ENCODE measurements around the gene KDM2A.

KDM2A gene

DNA sequence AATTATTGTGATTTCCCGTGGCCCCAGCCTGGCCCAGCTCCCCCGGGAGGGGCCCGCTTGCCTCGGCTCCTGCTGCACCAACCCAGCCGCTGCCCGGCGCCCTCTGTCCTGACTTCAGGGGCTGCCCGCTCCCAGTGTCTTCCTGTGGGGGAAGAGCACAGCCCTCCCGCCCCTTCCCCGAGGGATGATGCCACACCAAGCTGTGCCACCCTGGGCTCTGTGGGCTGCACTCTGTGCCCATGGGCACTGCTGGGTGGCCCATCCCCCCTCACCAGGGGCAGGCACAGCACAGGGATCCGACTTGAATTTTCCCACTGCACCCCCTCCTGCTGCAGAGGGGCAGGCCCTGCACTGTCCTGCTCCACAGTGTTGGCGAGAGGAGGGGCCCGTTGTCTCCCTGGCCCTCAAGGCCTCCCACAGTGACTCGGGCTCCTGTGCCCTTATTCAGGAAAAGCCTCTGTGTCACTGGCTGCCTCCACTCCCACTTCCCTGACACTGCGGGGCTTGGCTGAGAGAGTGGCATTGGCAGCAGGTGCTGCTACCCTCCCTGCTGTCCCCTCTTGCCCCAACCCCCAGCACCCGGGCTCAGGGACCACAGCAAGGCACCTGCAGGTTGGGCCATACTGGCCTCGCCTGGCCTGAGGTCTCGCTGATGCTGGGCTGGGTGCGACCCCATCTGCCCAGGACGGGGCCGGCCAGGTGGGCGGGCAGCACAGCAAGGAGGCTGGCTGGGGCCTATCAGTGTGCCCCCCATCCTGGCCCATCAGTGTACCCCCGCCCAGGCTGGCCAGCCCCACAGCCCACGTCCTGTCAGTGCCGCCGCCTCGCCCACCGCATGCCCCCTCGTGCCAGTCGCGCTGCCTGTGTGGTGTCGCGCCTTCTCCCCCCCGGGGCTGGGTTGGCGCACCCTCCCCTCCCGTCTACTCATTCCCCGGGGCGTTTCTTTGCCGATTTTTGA lies 166.8 kb downstream of the KDM2A start:
- no peak for DNase-seq (ENCODE audit: low read depth)

GRCh38 chr11:67286621-67287333 lies 167.7 kb downstream of the KDM2A start:
- DNase-seq (ENCODE audit: low read depth), result no peak

- DNase-seq (ENCODE audit: low read depth), result no peak
Observed at GRCh38 chr11:67287355-67288197, 168.5 kb downstream of the KDM2A start.

GRCh38 chr11:67288198-67288451 lies 169.1 kb downstream of the KDM2A start:
- no peak for DNase-seq (ENCODE audit: low read depth)

GRCh38 chr11:67288452-67289225 lies 169.6 kb downstream of the KDM2A start:
- peak; percentile 76 for DNase-seq (ENCODE audit: low read depth)

DNA sequence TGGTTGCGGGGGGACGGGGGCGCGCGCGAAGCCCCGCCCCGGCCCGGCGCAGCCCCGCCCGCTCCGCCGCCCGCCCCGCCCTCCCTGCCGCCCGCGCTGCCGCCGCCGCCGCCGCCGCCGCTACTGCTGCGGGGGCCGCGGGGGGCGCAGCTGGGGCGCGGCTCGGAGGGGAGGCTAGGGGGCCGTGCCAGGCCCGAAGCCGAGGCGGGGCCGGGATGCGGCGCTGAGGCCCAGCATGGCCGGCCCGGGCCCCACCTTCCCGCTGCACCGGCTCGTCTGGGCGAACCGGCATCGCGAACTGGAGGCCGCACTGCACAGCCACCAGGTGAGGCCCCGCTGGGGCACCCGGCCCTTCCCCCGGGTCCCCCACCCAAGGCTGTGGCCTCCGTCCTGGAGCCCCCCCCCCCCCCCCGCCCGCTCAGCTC lies 170.2 kb downstream of the KDM2A start, which contains the start of gene ANKRD13D:
Gene ANKRD13D (plus strand): TSS at position 78 of the 425 bp plus-strand sequence. CDS start 158 bp downstream, at position 236.
- DNase-seq (ENCODE audit: low read depth), result no peak

- no peak for DNase-seq (ENCODE audit: low read depth)
Observed at GRCh38 chr11:67289651-67290479, 170.8 kb downstream of the KDM2A start.

DNA sequence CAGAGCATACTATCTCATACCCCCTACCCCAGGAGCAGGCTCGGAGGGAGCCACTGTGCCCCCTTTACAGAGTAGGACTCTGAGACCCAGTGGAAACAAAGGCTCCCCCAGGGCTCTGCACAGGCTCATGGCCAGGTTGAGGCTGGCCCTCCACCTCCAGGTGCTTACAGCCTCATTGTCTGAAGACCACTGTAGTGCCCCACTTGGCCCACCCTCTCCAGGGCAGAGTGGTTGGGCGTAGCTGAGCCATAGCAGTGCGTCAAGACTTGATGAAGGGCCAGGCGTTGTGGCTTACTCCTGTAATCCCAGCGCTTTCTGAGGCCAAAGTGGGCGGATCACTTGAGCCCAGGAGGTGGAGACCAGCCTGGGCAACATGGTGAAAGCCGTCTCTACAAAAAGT lies 171.7 kb downstream of the KDM2A start:
- no peak for DNase-seq (ENCODE audit: low read depth)

DNA sequence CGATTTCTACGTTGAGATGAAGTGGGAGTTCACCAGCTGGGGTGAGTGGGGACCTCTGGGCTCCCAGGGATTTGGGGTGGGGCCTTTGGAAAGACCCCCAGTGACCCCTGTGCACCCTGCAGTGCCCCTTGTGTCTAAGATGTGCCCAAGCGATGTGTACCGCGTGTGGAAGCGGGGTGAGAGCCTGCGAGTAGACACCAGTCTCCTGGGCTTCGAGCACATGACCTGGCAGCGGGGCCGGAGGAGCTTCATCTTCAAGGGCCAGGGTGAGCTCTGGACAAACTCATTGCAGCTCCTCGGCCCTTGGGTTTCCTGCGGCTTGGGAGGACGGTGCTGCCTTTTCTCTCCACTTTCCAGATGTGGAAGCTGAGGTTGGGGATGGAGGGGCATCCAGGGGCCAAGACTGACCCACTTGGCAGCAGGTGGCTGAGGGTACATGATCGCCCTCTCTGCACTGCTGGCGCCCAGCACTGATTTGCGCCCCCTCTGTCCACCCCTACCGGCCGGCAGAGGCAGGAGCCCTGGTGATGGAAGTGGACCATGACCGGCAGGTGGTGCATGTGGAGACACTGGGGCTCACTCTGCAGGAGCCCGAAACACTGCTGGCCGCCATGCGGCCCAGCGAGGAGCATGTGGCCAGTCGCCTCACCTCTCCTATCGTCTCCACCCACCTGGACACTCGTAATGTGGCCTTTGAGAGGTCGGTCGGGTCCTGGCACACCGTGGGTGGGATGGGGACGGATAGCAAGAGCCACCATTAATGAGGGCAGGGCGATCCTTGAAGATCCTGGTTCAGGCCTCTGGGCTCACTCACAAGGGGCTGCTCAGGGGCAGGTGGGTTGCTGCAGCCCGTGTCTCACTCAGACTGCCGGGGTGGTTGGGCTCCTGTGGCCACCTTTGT lies 172.7 kb downstream of the KDM2A start:
- no peak for DNase-seq (ENCODE audit: low read depth)

DNA sequence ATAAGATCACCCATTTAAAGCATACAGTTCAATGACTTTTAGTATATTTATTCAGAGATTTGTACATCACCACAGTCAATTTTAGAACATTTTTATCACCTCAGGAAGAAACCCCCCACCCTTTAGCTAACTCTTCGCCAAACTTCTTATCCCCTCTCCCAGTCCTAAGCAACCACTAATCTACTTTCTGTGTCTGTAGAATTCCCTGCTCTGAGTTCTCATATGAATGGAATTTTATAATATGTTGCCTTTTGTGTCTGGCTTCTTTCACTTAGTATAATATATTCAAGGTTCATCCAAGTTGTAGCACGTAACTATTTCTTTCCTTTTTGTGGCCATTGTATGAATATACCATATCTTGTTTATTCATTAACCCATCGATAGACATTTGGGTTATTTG lies 173.6 kb downstream of the KDM2A start:
- DNase-seq (ENCODE audit: low read depth), result no peak

GRCh38 chr11:67293090-67293489 lies 174.0 kb downstream of the KDM2A start:
- DNase-seq (ENCODE audit: low read depth), result no peak

- no peak for DNase-seq (ENCODE audit: low read depth)
Observed at GRCh38 chr11:67295846-67296245, 176.8 kb downstream of the KDM2A start.

- no peak for DNase-seq (ENCODE audit: low read depth)
Observed at GRCh38 chr11:67298786-67299185, 179.7 kb downstream of the KDM2A start.

GRCh38 chr11:67299471-67300191 lies 180.6 kb downstream of the KDM2A start:
- no peak for DNase-seq (ENCODE audit: low read depth)

DNA sequence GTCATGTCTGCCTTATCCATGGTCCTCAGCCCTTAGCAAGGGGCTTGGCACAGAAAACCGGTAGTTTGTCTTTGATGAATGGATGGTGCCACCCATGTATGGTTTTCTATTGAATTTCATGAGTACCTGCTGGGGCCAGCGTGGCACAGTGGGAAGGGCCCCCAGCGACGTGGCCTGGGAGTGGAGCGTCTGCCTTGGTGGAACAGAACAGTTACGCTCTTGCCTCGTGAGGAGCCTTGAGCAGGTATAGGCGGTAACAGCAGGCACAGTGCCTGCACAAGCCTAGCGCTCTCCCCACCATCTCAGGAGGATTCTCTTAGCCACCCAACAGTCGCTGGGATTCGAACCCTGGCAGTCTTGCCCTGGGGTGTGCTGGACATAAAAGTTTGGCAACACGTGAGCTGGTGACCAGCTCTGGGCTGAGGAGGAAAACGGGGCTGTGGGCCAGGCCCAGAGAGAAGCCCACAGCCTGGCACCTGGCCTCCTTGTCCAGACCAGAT lies 181.2 kb downstream of the KDM2A start:
- no peak for DNase-seq (ENCODE audit: low read depth)

DNA sequence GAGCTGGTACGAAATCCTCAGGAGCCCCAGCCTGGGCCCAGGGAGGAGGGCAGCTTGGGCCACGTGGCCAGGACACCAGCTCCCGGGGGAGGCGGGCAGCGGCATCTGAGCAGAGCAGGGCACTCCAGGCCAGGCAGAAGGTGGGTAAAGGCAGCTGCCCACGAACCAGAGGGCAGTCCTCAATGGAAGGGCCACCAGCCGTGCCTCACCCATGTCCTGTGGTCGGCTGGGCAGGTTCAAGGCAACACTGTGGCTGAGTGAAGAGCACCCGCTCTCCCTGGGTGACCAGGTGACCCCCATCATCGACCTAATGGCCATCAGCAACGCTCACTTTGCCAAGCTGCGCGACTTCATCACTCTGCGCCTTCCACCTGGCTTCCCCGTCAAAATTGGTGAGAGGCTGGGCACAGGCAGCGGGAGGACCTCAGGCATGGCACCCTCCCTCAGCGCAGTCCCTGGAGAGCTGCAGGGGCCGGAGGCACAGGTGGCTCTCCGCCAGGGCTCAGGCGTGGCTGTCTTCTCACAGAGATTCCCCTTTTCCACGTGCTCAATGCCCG lies 181.8 kb downstream of the KDM2A start:
- no peak for DNase-seq (ENCODE audit: low read depth)

DNA sequence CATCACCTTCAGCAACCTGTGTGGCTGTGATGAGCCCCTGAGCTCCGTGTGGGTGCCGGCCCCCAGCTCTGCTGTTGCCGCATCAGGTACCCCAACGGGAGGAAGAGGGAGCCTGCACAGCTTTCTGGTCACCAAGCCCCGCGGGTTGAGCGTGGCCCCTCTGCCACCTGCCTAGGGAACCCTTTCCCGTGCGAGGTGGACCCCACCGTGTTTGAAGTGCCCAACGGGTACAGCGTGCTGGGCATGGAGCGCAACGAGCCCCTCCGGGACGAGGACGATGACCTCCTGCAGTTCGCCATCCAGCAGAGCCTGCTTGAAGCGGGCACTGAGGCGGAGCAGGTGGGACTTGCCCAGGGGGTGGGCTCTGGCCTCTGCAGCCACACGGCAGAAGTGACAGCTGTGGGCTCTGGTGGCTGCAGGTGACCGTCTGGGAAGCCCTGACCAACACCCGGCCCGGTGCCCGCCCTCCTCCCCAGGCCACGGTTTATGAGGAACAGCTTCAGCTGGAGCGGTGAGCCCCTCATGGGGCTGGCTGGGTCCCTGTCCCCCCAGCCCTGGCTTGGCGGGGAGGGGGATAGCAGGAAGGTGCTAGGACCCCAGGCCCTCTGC lies 182.4 kb downstream of the KDM2A start:
- DNase-seq (ENCODE audit: low read depth), result no peak

- no peak for DNase-seq (ENCODE audit: low read depth)
Observed at GRCh38 chr11:67301951-67302516, 183.0 kb downstream of the KDM2A start.
